ENCODE measurements around the gene DBX1.

The DBX1 gene

GRCh38 chr11:20119315-20119714 is 41.0 kb downstream of the DBX1 start:
- no peak for DNase-seq (ENCODE audit: low read depth)
- no peak overlapping the region for H3K4me3 ChIP-seq (ENCODE audit: low read length)
- TF ChIP-seq CTCF (conservative IDR thresholded peaks at IDR 0.05; ENCODE audit: low read length): no peak

DNA sequence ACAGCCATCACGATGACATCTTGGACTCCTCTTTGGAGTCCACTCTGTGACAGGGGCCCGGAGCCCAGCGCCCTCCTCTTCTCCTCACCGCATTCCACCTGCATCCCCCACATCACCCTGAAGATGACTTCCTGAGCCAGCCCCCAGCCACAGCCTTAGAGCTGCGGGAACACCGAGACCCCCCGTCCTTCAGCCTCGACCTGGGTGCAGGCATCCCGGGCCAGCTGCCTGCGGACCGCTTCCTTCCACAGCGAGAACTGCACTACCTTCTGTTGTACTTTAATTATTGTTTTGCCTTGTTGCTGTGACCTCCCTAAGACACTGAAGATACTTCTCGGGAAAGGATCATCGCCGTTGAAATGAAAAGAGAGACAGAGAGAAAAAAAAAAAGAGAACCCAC is 42.1 kb downstream of the DBX1 start:
- no peak for TF ChIP-seq CTCF (conservative IDR thresholded peaks at IDR 0.05; ENCODE audit: low read length)
- no peak for DNase-seq (ENCODE audit: low read depth)
- H3K4me3 ChIP-seq (ENCODE audit: low read length): no peak overlapping the region

DNA sequence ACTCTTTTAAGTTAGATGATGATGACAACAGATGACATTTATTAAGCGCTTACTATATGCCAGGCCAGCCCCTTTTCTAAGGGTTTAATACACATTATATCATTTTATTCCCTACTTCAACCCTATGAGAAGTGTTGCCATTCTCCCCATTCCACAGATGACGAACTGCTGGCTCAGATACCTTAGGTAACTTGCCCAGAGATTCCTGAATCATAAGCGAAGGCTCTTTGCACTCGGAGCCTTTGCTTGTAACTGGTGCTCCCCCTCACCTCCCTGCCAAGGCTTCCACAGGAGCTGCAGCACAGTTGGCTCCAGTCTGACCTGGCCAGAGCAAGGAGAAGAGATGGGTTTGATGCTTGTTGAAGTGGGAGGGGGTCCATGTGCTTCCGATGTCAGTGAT is 43.0 kb downstream of the DBX1 start:
- peak; percentile 37 for DNase-seq (ENCODE audit: low read depth)
- TF ChIP-seq CTCF (conservative IDR thresholded peaks at IDR 0.05; ENCODE audit: low read length): no peak
- no peak overlapping the region for H3K4me3 ChIP-seq (ENCODE audit: low read length)

DNA sequence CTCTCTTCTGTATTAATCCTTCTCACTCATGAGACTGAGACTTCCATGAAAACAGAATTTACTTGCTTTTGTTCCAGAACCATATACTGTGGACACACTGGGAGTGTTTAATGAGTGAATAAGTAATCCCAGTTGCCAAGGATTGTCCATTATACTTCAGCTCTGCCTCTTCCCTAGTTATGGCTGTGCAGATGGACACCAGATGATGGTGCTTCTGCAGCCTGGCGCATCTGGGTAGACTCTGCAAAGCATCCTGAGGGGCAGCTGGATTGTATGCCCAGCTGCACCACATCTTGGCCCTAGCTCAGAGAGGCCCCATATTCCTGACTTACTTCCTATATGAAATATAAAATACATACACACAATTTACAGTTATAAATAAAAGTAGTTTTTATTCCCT is 43.5 kb downstream of the DBX1 start:
- TF ChIP-seq CTCF (conservative IDR thresholded peaks at IDR 0.05; ENCODE audit: low read length): no peak
- H3K4me3 ChIP-seq (ENCODE audit: low read length): no peak overlapping the region
- peak; percentile 77 for DNase-seq (ENCODE audit: low read depth)

DNA sequence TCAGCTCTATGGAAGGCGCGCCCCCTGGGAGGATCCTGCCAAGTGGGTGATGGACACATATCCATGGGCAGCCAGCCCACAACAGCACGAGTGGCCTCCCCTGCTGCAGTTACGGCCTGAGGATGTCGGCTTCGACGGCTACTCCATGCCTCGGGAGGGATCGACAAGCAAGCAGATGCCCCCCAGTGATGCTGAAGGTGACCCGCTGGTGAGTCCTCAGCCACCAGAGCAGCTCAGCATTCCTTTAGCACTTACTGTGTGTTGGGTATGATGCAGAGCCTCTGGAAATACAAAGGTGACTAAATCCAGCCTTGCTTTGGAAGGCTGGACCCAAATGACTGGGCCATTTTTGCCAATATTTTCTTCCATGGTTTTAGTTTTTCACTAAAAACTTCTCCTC is 45.7 kb downstream of the DBX1 start:
- no peak for TF ChIP-seq CTCF (conservative IDR thresholded peaks at IDR 0.05; ENCODE audit: low read length)
- H3K4me3 ChIP-seq (ENCODE audit: low read length): no peak overlapping the region
- DNase-seq (ENCODE audit: low read depth): no peak

- no peak overlapping the region for H3K4me3 ChIP-seq (ENCODE audit: low read length)
- no peak for DNase-seq (ENCODE audit: low read depth)
- TF ChIP-seq CTCF (conservative IDR thresholded peaks at IDR 0.05; ENCODE audit: low read length): no peak
Measured at GRCh38 chr11:20113149-20113438, 47.2 kb downstream of the DBX1 start.

- TF ChIP-seq CTCF (conservative IDR thresholded peaks at IDR 0.05; ENCODE audit: low read length): no peak
- peak overlapping the region; percentile 55 for H3K4me3 ChIP-seq (ENCODE audit: low read length)
- DNase-seq (ENCODE audit: low read depth): peak; percentile 90
Measured at GRCh38 chr11:20112291-20113148, 47.8 kb downstream of the DBX1 start.
